M059J (cell line): Measurements from ENCODE around the gene PLXNC1. TPM values are rescaled to one million over a fixed set of nuclear protein-coding genes. Genes with fewer than 3 reads are reported as not detected.

ENCODE experiments used
- DNase-seq: peaks from one replicate; pipeline ENCODE4 v3.0.0-alpha.2; 2012; ENCODE audit warnings: low read depth
- total RNA-seq: library from RNA; depleted of rRNA; stranded (reverse); fragments of >200 nt; shearing (Covaris generic); gene quantifications from 2 replicates; pipeline ENCODE4 v1.2.3, GENCODE V29; 2014

The PLXNC1 gene
- total RNA-seq, 1 experiment from 2014 or later, result 3.4 TPM

DNA sequence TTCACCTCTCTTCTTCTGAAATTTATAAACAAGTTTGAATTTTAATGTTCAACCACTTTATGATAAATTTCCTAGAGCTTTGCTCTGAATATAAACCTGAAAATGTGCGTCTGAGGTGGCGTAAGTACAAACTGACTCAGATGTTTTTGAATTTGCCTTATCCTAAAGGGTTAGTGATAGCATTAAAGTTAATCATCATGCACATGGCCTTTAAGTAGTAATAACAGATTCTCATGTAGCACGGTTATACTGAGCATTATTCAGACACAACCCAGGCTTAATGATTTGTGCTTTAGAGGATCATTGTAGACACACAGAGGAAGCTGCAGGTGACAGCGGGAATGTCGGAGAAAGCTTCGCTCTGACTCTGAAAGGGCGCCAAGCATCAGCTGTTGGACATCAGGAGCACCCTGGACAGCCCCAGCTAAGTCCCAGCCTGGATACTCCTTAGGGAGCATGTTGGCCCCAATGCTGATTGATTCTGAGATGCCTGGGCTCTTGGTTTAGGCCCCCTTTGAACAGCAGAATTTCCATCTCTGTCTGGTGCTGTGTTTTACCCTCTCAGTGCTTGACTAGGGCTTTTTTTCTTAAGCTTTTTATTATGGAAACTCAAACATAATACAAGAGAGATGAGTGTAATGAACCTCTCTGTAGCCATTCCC, 91.1 kb downstream of the PLXNC1 start:
- DNase-seq, result no peak

- DNase-seq, result no peak
These were observed 91.8 kb downstream of the PLXNC1 start for GRCh38 chr12:94240171-94240570.

DNA sequence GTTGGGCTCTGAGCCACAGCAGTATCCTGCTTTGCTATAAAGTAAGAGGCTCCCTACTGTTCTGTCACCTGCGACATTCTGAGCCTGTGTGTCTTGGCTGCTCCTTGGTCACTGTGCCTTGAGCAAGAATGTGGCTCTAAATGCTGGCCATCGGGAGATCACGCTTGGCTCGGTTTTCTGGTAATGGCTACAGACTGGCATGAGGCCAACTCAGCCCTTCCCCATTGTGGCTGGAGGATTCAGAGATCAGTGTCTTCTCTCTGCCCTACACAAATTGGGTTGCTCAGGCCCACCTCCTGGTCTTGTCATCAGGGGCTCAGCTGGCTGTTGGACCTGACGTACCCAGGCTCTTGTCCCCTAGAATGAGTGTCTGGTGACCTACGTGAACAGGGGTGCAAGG, 94.5 kb downstream of the PLXNC1 start:
- no peak for DNase-seq

DNA sequence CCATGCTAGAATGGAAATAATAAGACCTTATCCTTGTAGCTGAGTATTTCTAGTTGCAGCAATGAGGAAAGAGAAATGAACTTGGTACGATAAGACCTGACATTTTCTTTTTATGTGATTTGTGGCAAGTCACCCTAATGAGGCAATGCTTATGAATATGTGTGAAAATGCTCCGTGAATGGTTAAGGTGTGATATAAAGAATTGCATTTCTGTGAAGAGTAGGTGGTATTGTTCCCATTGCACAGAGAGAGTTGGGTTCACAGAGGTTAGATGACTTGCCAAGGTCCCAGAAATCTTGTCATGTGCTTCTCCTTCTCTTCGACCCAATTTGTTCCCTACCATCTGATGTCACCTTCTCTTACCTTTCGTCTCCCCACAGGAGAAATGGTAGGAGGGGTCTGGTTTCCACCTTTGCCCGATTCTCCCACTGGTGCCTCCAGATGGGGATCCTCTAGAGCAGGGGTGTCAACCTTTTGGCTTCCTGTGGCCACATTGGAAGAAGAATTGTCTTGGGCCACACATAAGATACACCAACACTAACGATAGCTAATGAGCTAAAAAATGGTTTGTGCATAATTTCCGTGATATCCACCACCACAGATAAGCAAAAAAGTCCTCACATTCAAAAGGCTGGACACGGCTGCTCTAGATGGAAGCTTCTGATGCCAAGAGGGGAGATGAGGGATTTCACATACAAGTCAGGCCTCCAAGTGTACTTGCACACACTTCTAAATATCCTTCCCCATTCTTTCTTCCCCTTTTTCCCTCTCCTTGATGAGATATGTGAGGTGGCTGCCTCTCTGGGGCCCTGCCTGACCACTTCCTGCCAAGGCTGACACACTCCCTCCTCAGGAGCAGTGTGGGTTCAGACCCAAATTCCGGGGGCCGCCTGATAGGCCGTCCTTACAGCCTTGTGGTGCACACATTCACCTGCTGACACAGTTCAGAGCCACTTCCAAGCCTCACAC, 96.1 kb downstream of the PLXNC1 start:
- DNase-seq, result peak; percentile 8

DNA sequence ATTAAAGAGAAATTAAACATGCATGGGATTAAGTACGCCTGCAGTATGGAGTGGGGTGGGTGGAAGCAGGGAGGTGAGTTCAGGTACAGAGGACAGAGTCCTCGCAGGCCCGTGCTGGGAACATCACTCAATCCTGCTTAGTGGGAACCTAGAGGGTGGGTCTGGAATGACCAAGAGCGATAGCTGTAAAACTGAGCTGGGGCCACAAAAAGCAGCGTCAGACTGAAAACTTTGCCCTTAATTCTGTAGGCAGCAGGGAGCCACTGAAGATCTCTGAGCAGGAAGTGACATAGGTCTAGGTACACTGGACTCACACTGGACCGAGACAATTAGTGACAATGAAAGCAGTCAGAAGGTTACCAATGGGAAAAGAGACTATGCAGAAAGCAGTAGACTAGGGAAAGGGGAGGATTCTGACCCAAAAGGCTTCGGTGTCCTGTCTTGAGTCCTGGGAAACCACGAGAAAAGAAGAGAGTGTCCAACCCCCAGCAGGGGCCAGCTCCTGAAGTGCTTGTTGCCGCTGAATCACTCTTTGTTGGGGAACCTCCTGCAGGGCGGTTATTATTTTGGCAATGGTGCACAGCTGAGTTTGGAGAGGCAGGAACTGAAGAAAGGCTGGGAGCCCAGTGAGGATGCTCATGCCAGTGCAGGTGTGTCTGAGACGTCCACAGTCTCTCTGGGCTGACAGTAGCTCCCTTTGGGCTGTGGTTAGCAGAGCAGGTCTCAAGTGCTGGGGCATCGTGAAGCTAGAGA, 97.4 kb downstream of the PLXNC1 start:
- DNase-seq, result no peak

GRCh38 chr12:94247246-94247645, 98.9 kb downstream of the PLXNC1 start:
- DNase-seq, result no peak

DNA sequence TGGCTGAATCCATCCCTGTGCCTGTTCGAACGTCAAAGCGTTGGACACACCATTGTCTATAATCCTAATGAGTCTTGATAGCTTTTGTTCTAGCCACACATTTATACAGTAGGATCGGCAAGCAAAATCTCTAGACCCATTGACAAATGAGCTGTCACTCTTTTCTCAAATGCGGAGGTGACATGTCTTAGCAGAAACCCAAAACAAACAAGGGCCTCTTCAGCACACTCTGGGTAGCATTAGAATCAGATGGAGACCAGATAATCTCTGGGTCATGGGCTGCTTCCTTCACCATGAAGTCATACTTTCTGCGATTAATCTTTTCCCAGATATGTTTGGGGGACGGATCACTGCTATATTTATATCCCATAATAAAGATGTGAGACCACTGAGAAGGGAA, 100.2 kb downstream of the PLXNC1 start:
- DNase-seq, result no peak

- DNase-seq, result no peak
These were observed 101.8 kb downstream of the PLXNC1 start for GRCh38 chr12:94250130-94250529.

- no peak for DNase-seq
These were observed 105.9 kb downstream of the PLXNC1 start for GRCh38 chr12:94254270-94254669.

- DNase-seq, result no peak
These were observed 106.6 kb downstream of the PLXNC1 start for GRCh38 chr12:94255006-94255405.

- DNase-seq, result no peak
These were observed 107.1 kb downstream of the PLXNC1 start for GRCh38 chr12:94255428-94255827.

GRCh38 chr12:94258593-94258992, 110.2 kb downstream of the PLXNC1 start:
- no peak for DNase-seq

DNA sequence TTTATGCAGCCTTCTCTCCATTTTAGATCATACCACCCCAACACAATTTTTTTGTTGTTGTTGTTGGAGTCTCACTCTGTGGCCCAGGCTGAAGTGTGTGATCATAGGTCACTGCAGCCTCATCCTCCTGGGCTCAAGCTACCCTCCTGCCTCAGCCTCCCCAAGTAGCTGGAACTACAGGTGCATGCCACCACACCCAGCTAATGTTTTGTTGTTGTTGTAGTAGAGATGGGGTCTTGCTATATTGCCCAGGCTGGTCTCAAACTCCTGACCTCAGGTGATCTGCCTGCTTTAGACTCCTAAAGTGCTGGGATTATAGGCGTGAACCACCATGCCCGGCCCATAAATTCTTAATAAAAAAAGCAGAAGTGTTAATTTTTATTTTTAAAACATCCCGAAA, 111.6 kb downstream of the PLXNC1 start:
- DNase-seq, result no peak

DNA sequence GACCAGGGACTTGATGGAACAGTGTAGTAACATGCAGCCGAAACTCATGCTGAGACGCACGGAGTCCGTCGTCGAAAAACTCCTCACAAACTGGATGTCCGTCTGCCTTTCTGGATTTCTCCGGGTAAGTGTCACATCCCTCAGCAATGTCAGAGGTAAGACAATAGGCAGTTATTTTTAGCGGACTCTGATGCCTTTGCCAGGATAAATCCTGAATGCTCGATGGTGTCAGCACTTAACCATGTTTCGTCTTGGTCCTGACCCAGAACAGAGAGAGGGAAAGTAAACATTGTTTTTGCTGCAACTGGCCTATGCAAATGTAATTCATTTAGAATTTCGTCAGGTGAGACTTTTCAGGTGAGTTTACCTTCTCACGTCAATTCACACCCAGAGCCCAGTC, 112.3 kb downstream of the PLXNC1 start:
- no peak for DNase-seq

DNA sequence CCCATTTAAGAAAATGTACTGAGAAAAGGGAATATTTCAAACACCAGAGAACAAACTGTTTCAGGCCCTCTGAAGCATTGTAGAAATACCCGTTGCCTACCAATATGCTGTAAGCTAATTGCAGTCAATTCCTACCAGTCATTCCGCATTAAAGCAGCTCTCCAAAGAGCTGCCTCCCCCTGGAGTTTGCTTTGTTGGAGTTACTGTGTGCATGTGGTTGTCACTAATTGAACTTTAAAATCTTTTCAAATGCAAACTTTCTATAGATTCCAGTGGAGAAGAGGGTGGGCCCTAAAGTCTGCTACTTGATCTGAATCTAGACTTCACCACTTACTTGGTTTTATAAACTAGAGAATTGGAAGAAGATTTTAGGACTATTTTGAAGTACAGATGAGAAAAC, 112.7 kb downstream of the PLXNC1 start:
- DNase-seq, result no peak

GRCh38 chr12:94261786-94262185, 113.4 kb downstream of the PLXNC1 start:
- DNase-seq, result no peak

DNA sequence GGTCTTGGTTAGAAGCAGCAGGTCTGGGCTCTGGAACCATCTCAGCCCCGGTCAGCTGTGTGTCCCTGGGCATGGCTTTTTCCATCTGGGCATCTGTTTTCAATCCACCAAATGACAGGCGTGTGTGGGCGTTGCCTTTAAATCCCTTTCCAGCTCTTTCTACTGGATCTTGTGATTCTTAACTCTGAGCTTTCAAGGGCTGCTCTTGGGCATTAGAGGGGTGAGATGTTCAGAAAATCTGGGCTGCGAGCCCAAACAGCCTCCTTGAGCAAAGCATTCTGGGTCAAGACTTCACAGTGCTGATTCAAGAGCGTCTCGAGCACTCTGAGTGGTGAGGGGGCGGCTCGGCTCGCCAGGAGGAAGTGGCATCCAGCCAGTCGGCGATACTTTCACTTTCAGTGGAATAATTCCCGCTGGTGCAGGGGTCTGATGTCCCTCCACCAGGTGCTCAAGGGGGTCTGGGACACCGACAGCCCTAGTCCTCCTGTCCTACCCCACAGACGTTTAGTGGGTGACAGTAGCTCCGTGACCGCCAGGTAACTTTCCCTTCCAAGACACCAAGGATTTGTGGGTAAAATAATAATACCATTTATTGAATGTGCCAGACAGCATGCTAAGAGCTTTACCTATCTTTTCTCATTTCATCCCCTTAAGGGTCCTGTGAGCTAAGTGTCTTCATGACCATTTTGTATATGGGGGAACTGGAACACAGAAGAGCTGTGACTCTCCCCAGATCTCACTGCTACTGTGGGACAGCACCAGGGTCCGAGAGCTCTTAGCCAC, 114.0 kb downstream of the PLXNC1 start:
- peak; percentile 82 for DNase-seq

DNA sequence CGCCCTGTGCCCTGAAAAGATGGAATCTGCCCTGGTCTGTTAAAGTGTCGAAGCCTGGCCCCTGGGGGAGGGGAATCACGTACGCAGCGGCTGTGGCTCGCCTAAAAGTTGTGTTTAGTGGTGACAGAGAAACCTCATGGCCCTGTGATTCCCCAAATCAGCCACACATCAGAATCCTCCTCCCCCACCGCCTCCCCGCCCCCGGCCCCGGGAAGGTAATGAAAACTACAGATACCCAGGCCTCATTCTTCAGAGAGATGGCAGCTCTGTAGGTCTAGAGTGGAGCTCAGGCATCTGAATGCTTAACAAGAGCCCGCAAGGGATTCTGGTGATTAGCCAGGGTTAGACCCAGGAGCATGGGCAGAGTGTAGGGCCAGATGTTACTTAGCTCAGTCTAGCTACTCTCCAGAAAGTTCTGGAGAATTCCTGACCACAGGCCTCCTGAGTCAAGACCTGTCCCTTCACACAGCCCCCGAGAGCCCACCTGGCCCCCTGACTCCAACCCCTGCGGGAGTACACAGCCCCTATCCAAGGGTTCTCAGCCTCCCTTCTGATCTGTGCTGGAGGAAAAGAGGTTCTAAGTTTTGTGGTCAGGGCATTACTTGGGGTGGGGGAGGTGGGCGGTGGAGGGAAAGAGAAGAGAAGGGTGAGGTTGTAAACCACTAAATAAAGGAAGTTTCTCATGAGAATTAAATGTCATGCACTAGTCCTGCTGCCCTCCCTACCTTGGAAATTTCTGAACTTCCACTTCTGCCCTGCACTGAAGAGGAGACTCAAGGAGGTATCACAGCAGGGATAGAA, 114.8 kb downstream of the PLXNC1 start:
- DNase-seq, result no peak

DNA sequence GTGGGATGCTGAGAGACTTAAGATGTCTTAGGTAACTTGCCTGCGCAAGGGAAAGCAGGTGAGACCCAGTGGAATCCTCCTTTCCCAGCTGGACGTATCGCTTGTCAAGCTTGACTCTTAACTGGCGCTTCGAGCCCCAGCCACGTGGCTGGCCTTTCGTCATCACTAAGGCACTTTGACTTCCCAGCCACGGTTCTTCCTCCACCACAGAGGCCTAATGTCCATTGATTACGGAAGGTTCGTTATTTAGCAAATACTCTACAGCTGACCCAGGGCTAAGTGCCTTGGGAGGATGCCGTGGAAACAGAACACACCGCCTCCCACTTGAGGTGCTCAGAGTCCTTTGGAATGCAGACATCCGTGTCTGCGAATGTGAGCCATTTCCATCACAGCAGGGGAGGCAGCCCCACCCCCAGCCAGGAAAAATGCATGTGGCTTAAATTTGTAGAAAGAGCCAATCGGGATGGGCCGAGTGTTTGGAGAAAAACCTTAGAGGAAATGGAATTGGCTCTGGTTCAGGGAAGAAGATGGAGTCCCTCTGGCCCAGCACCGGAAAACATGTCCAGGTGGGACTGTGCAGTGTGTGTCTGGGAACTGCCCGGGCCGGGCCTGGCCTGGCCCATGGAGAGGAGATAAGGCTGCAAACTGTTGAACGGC, 115.7 kb downstream of the PLXNC1 start:
- DNase-seq, result no peak
